Activated CD8-positive, alpha-beta memory T cell treated with anti-CD3 and anti-CD28 coated beads, Interleukin-2, amount 50 U/mL, for 4 hours (primary cell): ENCODE data around the gene KRTAP10-3.
"Not testable (repeated sequence)": the region's sequence is repeated elsewhere in the genome, so short reads cannot be mapped to it uniquely, and the experiment has no call there.

Source experiments
- DNase-seq: peaks from one replicate; pipeline ENCODE4 v3.0.0-alpha.2; 2020

The KRTAP10-3 gene

GRCh38 chr21:44589586-44590305 is 31.2 kb upstream of the KRTAP10-3 start:
- no peak for DNase-seq

GRCh38 chr21:44589094-44589493 is 30.5 kb upstream of the KRTAP10-3 start:
- DNase-seq = no peak

GRCh38 chr21:44585892-44586291 is 27.3 kb upstream of the KRTAP10-3 start:
- DNase-seq = no peak

GRCh38 chr21:44583800-44584147 is 25.2 kb upstream of the KRTAP10-3 start:
- no peak for DNase-seq

GRCh38 chr21:44583089-44583799 is 24.6 kb upstream of the KRTAP10-3 start:
- no peak for DNase-seq

GRCh38 chr21:44582055-44582454 is 23.5 kb upstream of the KRTAP10-3 start:
- DNase-seq = no peak

- DNase-seq = no peak
These were observed 22.6 kb upstream of the KRTAP10-3 start for GRCh38 chr21:44581158-44581557.

GRCh38 chr21:44580231-44580821 is 21.7 kb upstream of the KRTAP10-3 start, which contains the start of gene KRTAP10-5:
Gene KRTAP10-5, minus strand, starts transcription at chr21:44580604. Its CDS starts 26 bp downstream, at chr21:44580578.
- not testable (repeated sequence) for DNase-seq

GRCh38 chr21:44579833-44580144 is 21.2 kb upstream of the KRTAP10-3 start:
- DNase-seq = no peak

GRCh38 chr21:44579056-44579832 is 20.6 kb upstream of the KRTAP10-3 start:
- DNase-seq = no peak

GRCh38 chr21:44578371-44579055 is 19.9 kb upstream of the KRTAP10-3 start:
- no peak for DNase-seq

- no peak for DNase-seq
These were observed 17.4 kb upstream of the KRTAP10-3 start for GRCh38 chr21:44576025-44576420.

GRCh38 chr21:44575307-44576024 is 16.9 kb upstream of the KRTAP10-3 start:
- DNase-seq = no peak

- DNase-seq = no peak
These were observed 16.1 kb upstream of the KRTAP10-3 start for GRCh38 chr21:44574457-44575306.

- not testable (repeated sequence) for DNase-seq
These were observed 15.2 kb upstream of the KRTAP10-3 start, which contains the start of gene KRTAP10-4 for GRCh38 chr21:44573630-44574456. Gene KRTAP10-4, plus strand, starts transcription at chr21:44573729. Its CDS starts 30 bp downstream, at chr21:44573759.

- no peak for DNase-seq
These were observed 14.5 kb upstream of the KRTAP10-3 start for GRCh38 chr21:44572959-44573583.

- no peak for DNase-seq
These were observed 13.5 kb upstream of the KRTAP10-3 start for GRCh38 chr21:44571844-44572782.

- DNase-seq = no peak
These were observed 12.7 kb upstream of the KRTAP10-3 start for GRCh38 chr21:44571296-44571695.
